HepG2 (cell line): ENCODE data around the gene SLC7A10. TPM values are rescaled to one million over a fixed set of nuclear protein-coding genes. Genes with fewer than 3 reads are reported as not detected.
A peak's percentile ranks its signal among the peaks of the same experiment; 100 is the strongest.

Experiments
- CAMTA2 ChIP-seq: sonication (generic); formaldehyde crosslinking; IDR thresholded peaks from 2 replicates; pipeline ENCODE4 v1.4.0; 2020; ENCODE audit warnings: mild to moderate bottlenecking, missing genetic modification reagents, borderline replicate concordance
- CENPT ChIP-seq: sonication (generic); formaldehyde crosslinking; IDR thresholded peaks from 2 replicates; pipeline ENCODE4 v1.8.0; 2022; ENCODE audit warnings: low read depth, mild to moderate bottlenecking, moderate library complexity, missing genetic modification reagents
- CHCHD3 ChIP-seq: sonication (generic); formaldehyde crosslinking; IDR thresholded peaks from 2 replicates; pipeline ENCODE4 v1.8.0; 2022; ENCODE audit warnings: mild to moderate bottlenecking, missing genetic modification reagents, moderate library complexity
- DMTF1 ChIP-seq: sonication (generic); formaldehyde crosslinking; IDR thresholded peaks from 2 replicates; pipeline ENCODE4 v1.4.0; 2020; ENCODE audit warnings: mild to moderate bottlenecking, missing genetic modification reagents
- HNF1B ChIP-seq: sonication (generic); formaldehyde crosslinking; IDR thresholded peaks from 2 replicates; pipeline ENCODE4 v1.5.1; 2020; ENCODE audit warnings: mild to moderate bottlenecking, moderate library complexity, missing genetic modification reagents
- HNRNPK ChIP-seq: fragments of 200-400 bp; formaldehyde crosslinking; IDR thresholded peaks from 2 replicates; pipeline ENCODE4 v1.6.1; 2018; ENCODE audit warnings: low read length, low read depth, moderate library complexity, mild to moderate bottlenecking; ENCODE audit not compliant: poor library complexity, severe bottlenecking
- NFYC ChIP-seq: IDR thresholded peaks from 2 replicates; pipeline ENCODE4 v1.6.1; 2016; ENCODE audit warnings: missing genetic modification reagents, missing compliant biosample characterization
- NR1H2 ChIP-seq: sonication (generic); formaldehyde crosslinking; IDR thresholded peaks from 2 replicates; pipeline ENCODE4 v1.8.1; 2022; ENCODE audit warnings: low read depth, missing genetic modification reagents, borderline replicate concordance
- PAX8 ChIP-seq: sonication (generic); formaldehyde crosslinking; IDR thresholded peaks from 2 replicates; pipeline ENCODE4 v1.8.0; 2022; ENCODE audit warnings: mild to moderate bottlenecking, missing genetic modification reagents, borderline replicate concordance
- PRPF4 ChIP-seq: fragments of 200-400 bp; formaldehyde crosslinking; IDR thresholded peaks from 2 replicates; pipeline ENCODE4 v1.6.1; 2016; ENCODE audit warnings: low read length, low read depth; ENCODE audit not compliant: poor library complexity, severe bottlenecking
- RFX1 ChIP-seq: fragments of 450-650 bp; IDR thresholded peaks from 2 replicates; pipeline ENCODE4 v1.6.1; 2017
- SOX6 ChIP-seq, 2 experiments: fragments of 450-650 bp in 1 of 2; sonication (generic) in 1 of 2; formaldehyde crosslinking in 1 of 2; IDR thresholded peaks; 2 replicates each; pipeline versions ENCODE4 v1.4.0 to v1.6.1; 2017 to 2020; ENCODE audit warnings: antibody characterized with exemption in 1 of 2, mild to moderate bottlenecking in 1 of 2, missing genetic modification reagents in 1 of 2
- THYN1 ChIP-seq: sonication (generic); formaldehyde crosslinking; IDR thresholded peaks from 2 replicates; pipeline ENCODE4 v1.8.1; 2023; ENCODE audit warnings: low read depth, mild to moderate bottlenecking, moderate library complexity, missing genetic modification reagents, borderline replicate concordance
- ZC3H13 ChIP-seq: sonication (generic); formaldehyde crosslinking; IDR thresholded peaks from 2 replicates; pipeline ENCODE4 v1.8.1; 2023; ENCODE audit warnings: mild to moderate bottlenecking, missing genetic modification reagents, moderate library complexity
- ZFP1 ChIP-seq: IDR thresholded peaks from 2 replicates; pipeline ENCODE4 v1.6.1; 2016
- ZNF138 ChIP-seq: sonication (generic); formaldehyde crosslinking; IDR thresholded peaks from 2 replicates; pipeline ENCODE4 v1.5.0; 2020; ENCODE audit warnings: mild to moderate bottlenecking, low read depth, missing genetic modification reagents
- ZNF234 ChIP-seq: sonication (generic); formaldehyde crosslinking; conservative IDR thresholded peaks from 2 replicates; pipeline ENCODE4 v1.5.1; 2020; ENCODE audit warnings: mild to moderate bottlenecking, missing genetic modification reagents
- ZNF670 ChIP-seq: sonication (generic); formaldehyde crosslinking; IDR thresholded peaks from 2 replicates; pipeline ENCODE4 v1.8.0; 2022; ENCODE audit warnings: mild to moderate bottlenecking, missing genetic modification reagents, borderline replicate concordance
- ZNF704 ChIP-seq: sonication (generic); formaldehyde crosslinking; IDR thresholded peaks from 2 replicates; pipeline ENCODE4 v1.8.1; 2023; ENCODE audit warnings: mild to moderate bottlenecking, inconsistent platforms, moderate library complexity, missing genetic modification reagents, borderline replicate concordance
- ZNF839 ChIP-seq: sonication (generic); formaldehyde crosslinking; IDR thresholded peaks from 2 replicates; pipeline ENCODE4 v1.4.0; 2020; ENCODE audit warnings: missing genetic modification reagents, mild to moderate bottlenecking, borderline replicate concordance
- polyA plus RNA-seq, 8 experiments: library from polyadenylated mRNA; depleted of rRNA in 3 of 8; stranded (reverse) in 7 of 8; unstranded in 1 of 8; fragments of >200 nt; fragmentation: Illumina TruSeq in 4 of 8; extraction: Trizol in 4 of 8; gene quantifications; 2 replicates each; pipeline versions ENCODE4 v1.2.1 to v1.2.3, GENCODE V29; 2011 to 2016; ENCODE audit warnings: low read depth in 4 of 8, missing spikeins in 1 of 8, mixed read lengths in 1 of 8; ENCODE audit not compliant: insufficient read depth in 1 of 8
- total RNA-seq, 5 experiments: library from RNA; depleted of rRNA; stranded (reverse); fragments of >200 nt; fragmentation: Illumina TruSeq; extraction: Trizol; gene quantifications; 2 replicates each; pipeline ENCODE4 v1.2.3, GENCODE V29; 2016; ENCODE audit warnings: low read depth in 1 of 5
- TF ChIP-seq, protein P1 (sequence below): sonication (generic); formaldehyde crosslinking; IDR thresholded peaks from 2 replicates; pipeline ENCODE4 v1.8.0; 2022; ENCODE audit warnings: missing genetic modification reagents, mild to moderate bottlenecking, borderline replicate concordance
- TF ChIP-seq, protein P2 (sequence below): sonication (generic); formaldehyde crosslinking; IDR thresholded peaks from 2 replicates; pipeline ENCODE4 v1.8.0; 2022; ENCODE audit warnings: mild to moderate bottlenecking, missing genetic modification reagents
- TF ChIP-seq, protein P3 (sequence below): sonication (generic); formaldehyde crosslinking; IDR thresholded peaks from 2 replicates; pipeline ENCODE4 v1.8.1; 2023; ENCODE audit warnings: mild to moderate bottlenecking, missing genetic modification reagents, borderline replicate concordance

The SLC7A10 gene
- total and polyA plus RNA-seq, 2 of the 13 experiments (the other 11 are each of a cell fraction or from before 2014, with no cell fraction given): 1.1 to 2.2 TPM

DNA sequence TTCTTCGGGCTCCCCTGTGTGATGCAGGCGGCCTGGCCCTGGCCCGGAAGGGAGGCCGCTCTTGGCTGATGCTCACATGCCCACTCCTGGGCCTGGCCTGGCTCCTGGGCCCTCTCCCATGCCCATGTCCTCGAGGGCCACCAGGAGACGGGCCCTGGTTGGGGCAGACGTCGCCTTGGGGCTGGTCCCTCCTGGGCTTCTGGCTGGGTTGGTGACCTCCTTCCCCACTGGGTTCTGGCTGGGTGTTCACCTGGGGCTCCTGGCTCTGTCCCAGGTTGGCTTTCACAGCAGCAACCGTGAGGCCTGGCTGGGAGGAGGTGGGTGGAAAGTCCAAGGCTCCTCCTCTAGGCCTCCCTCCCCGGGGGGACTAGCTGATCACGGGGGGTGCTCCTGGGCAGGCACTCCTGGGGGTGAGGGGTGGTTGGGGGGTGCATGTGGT lies 15.5 kb upstream of the SLC7A10 start (continued):
- TF ChIP-seq ZNF138 (CRISPR knock-in tag) (no peak), HNRNPK (no peak), ZNF670 (no peak), PAX8 (CRISPR knock-in tag) (no peak), ZNF704 (CRISPR knock-in tag) (no peak), ZNF234 (CRISPR knock-in tag) (no peak), CHCHD3 (CRISPR knock-in tag) (no peak), ZNF839 (CRISPR knock-in tag) (no peak), THYN1 (CRISPR knock-in tag) (no peak), SOX6 (IDR thresholded peaks at IDR 0.05) (no peak), SOX6 (CRISPR knock-in tag; IDR thresholded peaks at IDR 0.05) (0 out of 2 replicates have a peak, but pooled peaks have one; percentile 6), CENPT (CRISPR knock-in tag) (no peak), CAMTA2 (CRISPR knock-in tag) (no peak), RFX1 (no peak), DMTF1 (CRISPR knock-in tag) (no peak), HNF1B (CRISPR knock-in tag) (no peak), ZC3H13 (CRISPR knock-in tag) (no peak), NR1H2 (CRISPR knock-in tag) (no peak), PRPF4 (no peak), ZFP1 (CRISPR knock-in tag) (no peak), NFYC (no peak)
- TF ChIP-seq, protein P1, sequence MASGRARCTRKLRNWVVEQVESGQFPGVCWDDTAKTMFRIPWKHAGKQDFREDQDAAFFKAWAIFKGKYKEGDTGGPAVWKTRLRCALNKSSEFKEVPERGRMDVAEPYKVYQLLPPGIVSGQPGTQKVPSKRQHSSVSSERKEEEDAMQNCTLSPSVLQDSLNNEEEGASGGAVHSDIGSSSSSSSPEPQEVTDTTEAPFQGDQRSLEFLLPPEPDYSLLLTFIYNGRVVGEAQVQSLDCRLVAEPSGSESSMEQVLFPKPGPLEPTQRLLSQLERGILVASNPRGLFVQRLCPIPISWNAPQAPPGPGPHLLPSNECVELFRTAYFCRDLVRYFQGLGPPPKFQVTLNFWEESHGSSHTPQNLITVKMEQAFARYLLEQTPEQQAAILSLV (CRISPR knock-in tag): no peak
- TF ChIP-seq, protein P2, sequence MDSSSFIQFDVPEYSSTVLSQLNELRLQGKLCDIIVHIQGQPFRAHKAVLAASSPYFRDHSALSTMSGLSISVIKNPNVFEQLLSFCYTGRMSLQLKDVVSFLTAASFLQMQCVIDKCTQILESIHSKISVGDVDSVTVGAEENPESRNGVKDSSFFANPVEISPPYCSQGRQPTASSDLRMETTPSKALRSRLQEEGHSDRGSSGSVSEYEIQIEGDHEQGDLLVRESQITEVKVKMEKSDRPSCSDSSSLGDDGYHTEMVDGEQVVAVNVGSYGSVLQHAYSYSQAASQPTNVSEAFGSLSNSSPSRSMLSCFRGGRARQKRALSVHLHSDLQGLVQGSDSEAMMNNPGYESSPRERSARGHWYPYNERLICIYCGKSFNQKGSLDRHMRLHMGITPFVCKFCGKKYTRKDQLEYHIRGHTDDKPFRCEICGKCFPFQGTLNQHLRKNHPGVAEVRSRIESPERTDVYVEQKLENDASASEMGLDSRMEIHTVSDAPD: no peak
- TF ChIP-seq, protein P3, sequence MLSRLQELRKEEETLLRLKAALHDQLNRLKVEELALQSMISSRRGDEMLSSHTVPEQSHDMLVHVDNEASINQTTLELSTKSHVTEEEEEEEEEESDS (CRISPR knock-in tag): no peak
